Smooth muscle cell (in vitro differentiated cells): ENCODE data around the gene SORBS1. TPM values are rescaled to one million over a fixed set of nuclear protein-coding genes. Genes with fewer than 3 reads are reported as not detected.

Experiments used
- DNase-seq: peaks from one replicate; lab custom pipeline; 2025; ENCODE audit not compliant: unreplicated experiment; lab: John Stamatoyannopoulos, UW
- H2AFZ ChIP-seq: fragments of 200-600 bp; sonication (generic); 2 replicates; pipeline ENCODE4 v1.6.0; 2016; ENCODE audit warnings: antibody characterized with exemption, low read depth, mild to moderate bottlenecking
- H3F3A ChIP-seq: fragments of 200-600 bp; sonication (generic); 2 replicates; pipeline ENCODE4 v1.6.0; 2017; ENCODE audit warnings: antibody characterized with exemption, low read depth
- H3K27ac ChIP-seq: fragments of 200-600 bp; sonication (generic); 2 replicates; pipeline ENCODE4 v1.5.1; 2016; ENCODE audit warnings: low read depth, mild to moderate bottlenecking
- H3K27me3 ChIP-seq: fragments of 200-600 bp; sonication (generic); 2 replicates; pipeline ENCODE4 v1.6.1; 2016; ENCODE audit warnings: low read depth, mild to moderate bottlenecking
- H3K36me3 ChIP-seq: fragments of 200-600 bp; sonication (generic); 2 replicates; pipeline ENCODE4 v1.5.1; 2016; ENCODE audit warnings: low read depth
- H3K4me1 ChIP-seq: fragments of 200-600 bp; sonication (generic); 2 replicates; pipeline ENCODE4 v1.5.1; 2016; ENCODE audit warnings: low read depth
- H3K4me2 ChIP-seq: fragments of 200-600 bp; sonication (generic); 2 replicates; pipeline ENCODE4 v1.6.0; 2016; ENCODE audit warnings: mild to moderate bottlenecking
- H3K4me3 ChIP-seq: fragments of 200-600 bp; sonication (generic); 2 replicates; pipeline ENCODE4 v1.5.1; 2016; ENCODE audit warnings: mild to moderate bottlenecking
- H3K79me2 ChIP-seq: fragments of 200-600 bp; sonication (generic); 2 replicates; pipeline ENCODE4 v1.6.0; 2016; ENCODE audit warnings: low read depth, mild to moderate bottlenecking
- H3K9ac ChIP-seq: fragments of 200-600 bp; sonication (generic); 2 replicates; pipeline ENCODE4 v1.6.0; 2016; ENCODE audit warnings: low read depth
- H3K9me3 ChIP-seq: fragments of 200-600 bp; sonication (generic); replicated peaks from 2 replicates; pipeline ENCODE4 v1.5.1; 2016; ENCODE audit warnings: low read depth
- H4K20me1 ChIP-seq: fragments of 200-600 bp; sonication (generic); 2 replicates; pipeline ENCODE4 v1.6.0; 2016; ENCODE audit warnings: low read depth
- CTCF ChIP-seq: fragments of 200-600 bp; sonication (generic); IDR thresholded peaks from 2 replicates; pipeline ENCODE4 v1.5.1; 2017; ENCODE audit warnings: borderline replicate concordance, mild to moderate bottlenecking, antibody characterized with exemption; ENCODE audit not compliant: insufficient read depth, poor library complexity, severe bottlenecking
- WGBS: methylation state at CpG from one replicate; pipeline ENCODE4 v1.1.7; 2016; ENCODE audit warnings: low lambda C conversion rate; 5-methylcytosine and 5-hydroxymethylcytosine counted together
- polyA plus RNA-seq: library from polyadenylated mRNA; unstranded; fragments of >200 nt; fragmentation: Nextera tagmentation; extraction: Ambion mirVana; gene quantifications from 2 replicates; pipeline ENCODE4 v1.2.1, GENCODE V29; 2016
- total RNA-seq: library from RNA; depleted of rRNA; stranded (reverse); fragments of >200 nt; gene quantifications from 2 replicates; pipeline ENCODE4 v1.2.3, GENCODE V29; 2014

The SORBS1 gene
- total and polyA plus RNA-seq, 2 experiments from 2014 or later, result 14.6 to 21.0 TPM

DNA sequence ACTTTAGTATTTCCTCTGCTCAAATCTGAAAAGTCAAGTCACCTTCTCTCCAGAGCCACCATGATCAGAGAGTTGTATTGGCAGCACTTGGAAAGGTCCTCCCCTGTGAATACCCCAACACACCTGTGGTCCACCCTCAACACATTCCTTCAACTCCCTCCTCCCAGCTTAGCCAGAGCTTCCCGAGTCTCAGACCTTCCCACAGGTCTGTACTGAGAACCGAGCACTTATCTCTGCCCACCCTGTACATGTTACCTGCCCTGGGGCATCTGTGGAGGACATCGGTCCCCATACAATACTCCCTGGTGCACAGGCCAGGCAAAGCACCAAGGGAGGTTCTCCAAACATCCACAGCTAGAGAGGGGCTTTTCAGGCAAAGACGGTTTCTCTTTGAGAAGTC lies 30.6 kb downstream of the SORBS1 start:
- H3K4me3 ChIP-seq, result no peak overlapping the region
- H3K4me1 ChIP-seq, result peaks cover 6% of the 10 kb centered on the region
- no peak overlapping the region for H3K4me2 ChIP-seq
- no peak overlapping the region for H3K9ac ChIP-seq
- no peaks in the 10 kb centered on the region for H3K9me3 ChIP-seq
- H3F3A ChIP-seq, result peaks cover 7% of the 10 kb centered on the region
- H3K79me2 ChIP-seq, result peaks cover 60% of the 10 kb centered on the region
- no peak overlapping the region for H2AFZ ChIP-seq
- DNase-seq, result no peak
- TF ChIP-seq CTCF, result no peak
- 69% methylated on average over 4 of the region's 4 CpGs for WGBS
- no peaks in the 10 kb centered on the region for H3K27me3 ChIP-seq
- H4K20me1 ChIP-seq, result no peaks in the 10 kb centered on the region
- H3K27ac ChIP-seq, result no peak overlapping the region
- no peaks in the 10 kb centered on the region for H3K36me3 ChIP-seq

DNA sequence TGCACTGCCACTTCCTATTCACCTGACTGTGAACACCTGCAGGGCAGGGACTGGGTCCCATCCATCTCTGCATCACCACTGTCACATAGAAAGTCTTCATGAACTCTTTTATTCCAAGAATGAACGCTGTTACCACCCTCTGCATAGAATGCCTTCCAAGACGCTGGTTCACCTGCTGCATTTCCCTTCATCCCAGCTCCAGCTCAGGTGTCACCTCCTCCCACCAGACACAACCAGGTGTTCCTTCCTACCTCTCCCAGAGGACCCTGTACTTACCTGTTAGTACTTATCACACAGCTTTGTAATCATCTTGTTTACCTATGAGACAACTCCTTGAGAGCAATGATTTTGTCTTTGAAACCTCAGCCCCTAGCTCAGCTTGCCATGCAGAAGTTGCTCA lies 31.1 kb downstream of the SORBS1 start:
- H3K79me2 ChIP-seq, result peaks cover 57% of the 10 kb centered on the region
- peaks cover 7% of the 10 kb centered on the region for H3F3A ChIP-seq
- peaks cover 6% of the 10 kb centered on the region for H3K4me1 ChIP-seq
- H3K9me3 ChIP-seq, result no peaks in the 10 kb centered on the region
- no peak overlapping the region for H3K27ac ChIP-seq
- no peaks in the 10 kb centered on the region for H3K36me3 ChIP-seq
- no peak for TF ChIP-seq CTCF
- WGBS, result 100% methylated on average over 2 of the region's 2 CpGs
- H3K4me3 ChIP-seq, result no peak overlapping the region
- no peak for DNase-seq
- no peak overlapping the region for H3K4me2 ChIP-seq
- H3K27me3 ChIP-seq, result no peaks in the 10 kb centered on the region
- no peak overlapping the region for H2AFZ ChIP-seq
- no peaks in the 10 kb centered on the region for H4K20me1 ChIP-seq
- H3K9ac ChIP-seq, result no peak overlapping the region

DNA sequence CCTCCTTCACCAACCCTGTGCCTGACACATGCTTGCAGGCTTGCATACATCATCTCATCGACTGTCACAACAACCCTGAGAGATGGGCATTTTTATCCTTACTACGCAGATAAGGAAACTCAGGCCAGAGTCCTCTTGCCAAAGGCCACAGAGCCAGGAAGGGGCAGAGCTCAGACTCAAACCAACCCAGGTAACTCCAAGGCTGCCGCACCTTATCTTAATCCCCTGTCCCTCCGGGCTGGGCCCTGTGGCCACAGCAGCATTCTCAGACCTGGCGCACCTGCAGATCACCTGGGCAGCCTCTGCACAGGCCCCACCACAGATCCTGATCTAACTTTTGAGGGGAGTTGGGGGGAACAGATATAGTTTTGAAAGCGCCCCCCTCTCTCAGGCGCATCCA lies 35.1 kb downstream of the SORBS1 start:
- H3K4me2 ChIP-seq, result no peak overlapping the region
- no peak for TF ChIP-seq CTCF
- H3F3A ChIP-seq, result peaks cover 7% of the 10 kb centered on the region
- DNase-seq, result no peak
- no peaks in the 10 kb centered on the region for H3K36me3 ChIP-seq
- no peak overlapping the region for H3K9ac ChIP-seq
- no peak overlapping the region for H3K27ac ChIP-seq
- no peak overlapping the region for H2AFZ ChIP-seq
- H3K79me2 ChIP-seq, result peaks cover 66% of the 10 kb centered on the region
- H3K4me1 ChIP-seq, result peaks cover 6% of the 10 kb centered on the region
- no peaks in the 10 kb centered on the region for H3K27me3 ChIP-seq
- H4K20me1 ChIP-seq, result no peaks in the 10 kb centered on the region
- H3K4me3 ChIP-seq, result no peak overlapping the region
- WGBS, result 95% methylated on average over 7 of the region's 7 CpGs
- H3K9me3 ChIP-seq, result no peaks in the 10 kb centered on the region

- H3K4me3 ChIP-seq, result no peak overlapping the region
- H3F3A ChIP-seq, result peaks cover 7% of the 10 kb centered on the region
- 91% methylated on average over 4 of the region's 4 CpGs for WGBS
- H3K27me3 ChIP-seq, result no peaks in the 10 kb centered on the region
- H2AFZ ChIP-seq, result no peak overlapping the region
- peaks cover 76% of the 10 kb centered on the region for H3K79me2 ChIP-seq
- no peak overlapping the region for H3K27ac ChIP-seq
- H4K20me1 ChIP-seq, result no peaks in the 10 kb centered on the region
- no peak for TF ChIP-seq CTCF
- no peak overlapping the region for H3K9ac ChIP-seq
- DNase-seq, result no peak
- H3K4me1 ChIP-seq, result peaks cover 6% of the 10 kb centered on the region
- no peaks in the 10 kb centered on the region for H3K36me3 ChIP-seq
- no peaks in the 10 kb centered on the region for H3K9me3 ChIP-seq
- no peak overlapping the region for H3K4me2 ChIP-seq
Measured at GRCh38 chr10:95525033-95525418, 36.1 kb downstream of the SORBS1 start.
